Measurements from ENCODE around the gene TMEM33.
A peak's percentile ranks its signal among the peaks of the same experiment; 100 is the strongest.
"Not testable (repeated sequence)": the region's sequence is repeated elsewhere in the genome, so short reads cannot be mapped to it uniquely, and the experiment has no call there.

TMEM33 gene

GRCh38 chr4:41934901-41935651 is at the start of gene TMEM33:
Gene TMEM33, plus strand, starts transcription at chr4:41935429. Its CDS starts 56 bp downstream, at chr4:41935485.
- DNase-seq (ENCODE audit: low read depth in 2 of 2): peak; percentile 59 to 68

- DNase-seq (ENCODE audit: low read depth in 2 of 2): no peak
Observed at GRCh38 chr4:41885456-41885855, 49.8 kb upstream of the TMEM33 start.

GRCh38 chr4:41887277-41887676 is 48.0 kb upstream of the TMEM33 start:
- DNase-seq (ENCODE audit: low read depth in 2 of 2): no peak

- DNase-seq (ENCODE audit: low read depth in 2 of 2): peak in 1 of 2 donors; percentile 29
Observed at GRCh38 chr4:41887821-41888686, 47.2 kb upstream of the TMEM33 start.

- DNase-seq (ENCODE audit: low read depth in 2 of 2): no peak
Observed at GRCh38 chr4:41888687-41889074, 46.5 kb upstream of the TMEM33 start.

- DNase-seq (ENCODE audit: low read depth in 2 of 2): no peak
Observed at GRCh38 chr4:41889317-41889716, 45.9 kb upstream of the TMEM33 start.

GRCh38 chr4:41890085-41890484 is 45.1 kb upstream of the TMEM33 start:
- DNase-seq (ENCODE audit: low read depth in 2 of 2): no peak

- no peak for DNase-seq (ENCODE audit: low read depth in 2 of 2)
Observed at GRCh38 chr4:41896648-41897047, 38.6 kb upstream of the TMEM33 start.

- DNase-seq (ENCODE audit: low read depth in 2 of 2): no peak
Observed at GRCh38 chr4:41897698-41898097, 37.5 kb upstream of the TMEM33 start.

GRCh38 chr4:41909136-41909535 is 26.1 kb upstream of the TMEM33 start:
- not testable (repeated sequence) for DNase-seq (ENCODE audit: low read depth in 2 of 2)

GRCh38 chr4:41912546-41912945 is 22.7 kb upstream of the TMEM33 start:
- no peak for DNase-seq (ENCODE audit: low read depth in 2 of 2)

- DNase-seq (ENCODE audit: low read depth in 2 of 2): no peak
Observed at GRCh38 chr4:41913509-41913908, 21.7 kb upstream of the TMEM33 start.

- DNase-seq (ENCODE audit: low read depth in 2 of 2): no peak
Observed at GRCh38 chr4:41918278-41918677, 17.0 kb upstream of the TMEM33 start.

- not testable (repeated sequence) for DNase-seq (ENCODE audit: low read depth in 2 of 2)
Observed at GRCh38 chr4:41920416-41920815, 14.8 kb upstream of the TMEM33 start.

- no peak for DNase-seq (ENCODE audit: low read depth in 2 of 2)
Observed at GRCh38 chr4:41921476-41921875, 13.8 kb upstream of the TMEM33 start.

GRCh38 chr4:41927796-41928499 is 7.3 kb upstream of the TMEM33 start:
- no peak for DNase-seq (ENCODE audit: low read depth in 2 of 2)

- DNase-seq (ENCODE audit: low read depth in 2 of 2): no peak
Observed at GRCh38 chr4:41930139-41930831, 4.9 kb upstream of the TMEM33 start.

GRCh38 chr4:41932988-41933387 is 2.2 kb upstream of the TMEM33 start:
- no peak for DNase-seq (ENCODE audit: low read depth in 2 of 2)

GRCh38 chr4:41933997-41934503 is 1.2 kb upstream of the TMEM33 start:
- DNase-seq (ENCODE audit: low read depth in 2 of 2): no peak

- DNase-seq (ENCODE audit: low read depth in 2 of 2): no peak
Observed at GRCh38 chr4:41934514-41934900, 722 bp upstream of the TMEM33 start.

- DNase-seq (ENCODE audit: low read depth in 2 of 2): peak; percentile 2 to 4
Observed at GRCh38 chr4:41935652-41936021, 408 bp downstream of the TMEM33 start.
